ENCODE measurements around the gene RHOB. TPM values are rescaled to one million over a fixed set of nuclear protein-coding genes. Genes with fewer than 3 reads are reported as not detected.

The RHOB gene
- total RNA-seq, 2 experiments from 2014 or later, result 14.2 to 15.4 TPM

GRCh38 chr2:20450201-20450999, 3.5 kb downstream of the RHOB start:
- intact Hi-C loops (cut with micrococcal nuclease), result no loop called here
- peaks cover 8% of the 10 kb centered on the region for H3K4me1 Mint-ChIP-seq (ENCODE audit: low read depth)
- CTCF ChIA-PET, result interaction anchor here (1.4 to 10.2 kb wide), 3 partner anchors 192 to 211 kb away, joined by 4 to 117 read pairs (median 11); partner anchors contain the start of gene HS1BP3
- H3K9me3 Mint-ChIP-seq, result no peaks in the 10 kb centered on the region
- H3K4me3 Mint-ChIP-seq, result no peak overlapping the region
- no peak for DNase-seq
- H3K36me3 Mint-ChIP-seq (ENCODE audit: low read depth), result peaks cover 4% of the 10 kb centered on the region
- H3K27me3 Mint-ChIP-seq, result peaks cover 17% of the 10 kb centered on the region
- POLR2A ChIA-PET, result no interaction called here
- TF ChIP-seq CTCF (IDR thresholded peaks at IDR 0.05), result no peak
- no peak overlapping the region for H3K27ac Mint-ChIP-seq
- ATAC-seq, result no peak

DNA sequence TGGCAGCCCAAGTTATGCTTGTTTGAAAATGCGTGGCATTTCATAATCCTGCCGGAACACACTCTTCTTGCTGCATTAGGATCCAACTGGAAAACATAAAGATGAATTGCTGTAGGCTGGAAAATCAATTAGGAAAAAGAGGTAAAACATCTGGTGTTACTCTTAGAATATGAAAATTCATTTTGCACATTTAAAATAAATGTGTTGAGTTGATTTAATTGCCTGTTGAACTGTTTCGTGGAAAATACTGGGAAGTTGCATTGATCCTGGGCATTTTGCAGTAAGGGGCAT, 4.1 kb downstream of the RHOB start:
- ChIA-PET CTCF (interaction anchor here (10.2 kb wide), 1 partner anchor 192 kb away, joined by 117 read pairs; no protein-coding TSS in a partner anchor), POLR2A (no interaction called here)
- H3K36me3 Mint-ChIP-seq (ENCODE audit: low read depth), result peaks cover 4% of the 10 kb centered on the region
- no peaks in the 10 kb centered on the region for H3K9me3 Mint-ChIP-seq
- intact Hi-C loops (cut with micrococcal nuclease), result no loop called here
- ATAC-seq (no peak), DNase-seq (no peak)
- H3K4me3 Mint-ChIP-seq, result no peak overlapping the region
- peaks cover 18% of the 10 kb centered on the region for H3K27me3 Mint-ChIP-seq
- no peak overlapping the region for H3K27ac Mint-ChIP-seq
- no peak for TF ChIP-seq CTCF (IDR thresholded peaks at IDR 0.05)
- peaks cover 8% of the 10 kb centered on the region for H3K4me1 Mint-ChIP-seq (ENCODE audit: low read depth)

GRCh38 chr2:20451341-20451740, 4.5 kb downstream of the RHOB start:
- Mint-ChIP-seq H3K27ac (no peak overlapping the region), H3K4me1 (ENCODE audit: low read depth) (peaks cover 8% of the 10 kb centered on the region), H3K27me3 (peaks cover 18% of the 10 kb centered on the region), H3K4me3 (no peak overlapping the region), H3K9me3 (no peaks in the 10 kb centered on the region), H3K36me3 (ENCODE audit: low read depth) (peaks cover 4% of the 10 kb centered on the region)
- CTCF ChIA-PET, result interaction anchor here (1.4 to 10.2 kb wide), 3 partner anchors 183 to 199 kb away, joined by 4 to 117 read pairs (median 9); partner anchors contain the start of gene HS1BP3
- TF ChIP-seq CTCF (IDR thresholded peaks at IDR 0.05), result no peak
- POLR2A ChIA-PET, result no interaction called here
- intact Hi-C loops (cut with micrococcal nuclease), result no loop called here
- DNase-seq (no peak), ATAC-seq (no peak)

DNA sequence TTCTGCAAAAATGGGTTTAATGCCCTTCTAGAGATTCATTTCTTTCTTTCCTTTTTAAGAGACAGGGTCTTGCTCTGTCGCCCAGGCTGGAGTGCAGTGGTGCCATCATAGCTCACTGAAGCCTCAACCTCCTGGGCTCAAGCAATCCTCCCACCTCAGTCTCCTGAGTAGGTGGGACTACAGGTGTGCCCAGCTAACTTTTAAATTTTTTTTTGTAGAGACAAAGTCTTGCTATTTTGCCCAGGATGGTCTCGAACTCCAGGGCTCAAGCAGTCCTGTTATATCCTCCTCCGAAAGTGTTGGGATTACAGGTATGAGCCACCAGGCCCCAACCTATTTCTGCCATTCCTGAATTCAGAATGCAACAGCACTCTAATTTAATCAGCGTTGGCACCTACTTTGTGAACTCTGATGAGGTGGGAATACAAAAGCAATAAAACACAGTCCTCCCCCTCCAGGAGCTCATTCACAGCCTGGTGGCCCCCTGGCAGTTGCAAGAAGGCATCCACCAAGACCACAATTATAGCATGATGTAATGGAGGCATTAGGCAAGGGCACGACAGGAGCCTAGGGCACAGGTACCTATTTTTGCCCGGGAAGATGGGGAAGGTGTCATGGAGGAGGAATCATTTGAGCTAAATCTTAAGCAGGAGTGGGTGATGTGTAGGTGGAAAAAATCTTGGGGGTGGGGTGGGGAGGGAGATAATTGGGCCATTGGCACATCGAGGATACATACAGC, 5.1 kb downstream of the RHOB start:
- no peak overlapping the region for H3K27ac Mint-ChIP-seq
- DNase-seq (no peak), ATAC-seq (no peak)
- ChIA-PET CTCF (interaction anchor here (0.9 to 10.2 kb wide), 5 partner anchors 15 to 199 kb away, joined by 3 to 117 read pairs (median 4); partner anchors contain the start of gene HS1BP3), POLR2A (no interaction called here)
- H3K9me3 Mint-ChIP-seq, result no peaks in the 10 kb centered on the region
- no peak overlapping the region for H3K4me3 Mint-ChIP-seq
- H3K27me3 Mint-ChIP-seq, result peaks cover 18% of the 10 kb centered on the region
- intact Hi-C loops (cut with micrococcal nuclease), result no loop called here
- H3K36me3 Mint-ChIP-seq (ENCODE audit: low read depth), result peaks cover 4% of the 10 kb centered on the region
- no peak for TF ChIP-seq CTCF (IDR thresholded peaks at IDR 0.05)
- peaks cover 11% of the 10 kb centered on the region for H3K4me1 Mint-ChIP-seq (ENCODE audit: low read depth)

DNA sequence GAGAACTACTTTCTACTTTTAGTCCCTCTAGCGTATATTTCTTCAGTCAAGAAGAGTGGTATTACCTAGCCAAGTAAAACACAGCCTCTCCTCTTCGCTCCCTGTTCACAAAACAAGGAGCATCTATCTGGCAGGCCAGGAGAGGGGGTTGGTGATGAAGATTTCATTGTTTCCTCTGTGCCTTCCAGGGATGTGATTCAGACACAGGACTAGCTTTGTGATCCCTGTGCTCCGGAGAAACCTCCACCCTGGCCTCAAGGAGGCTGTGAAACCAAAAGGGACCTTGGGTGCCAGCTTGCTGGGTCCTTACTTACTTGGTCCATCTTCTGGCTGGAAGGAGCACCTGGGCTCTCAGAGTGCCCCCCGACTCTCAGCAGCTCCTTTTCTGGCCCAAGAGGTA, 5.7 kb downstream of the RHOB start:
- peaks cover 4% of the 10 kb centered on the region for H3K36me3 Mint-ChIP-seq (ENCODE audit: low read depth)
- ATAC-seq (no peak), DNase-seq (no peak)
- no peak overlapping the region for H3K27ac Mint-ChIP-seq
- peaks cover 16% of the 10 kb centered on the region for H3K4me1 Mint-ChIP-seq (ENCODE audit: low read depth)
- POLR2A ChIA-PET, result no interaction called here
- H3K4me3 Mint-ChIP-seq, result no peak overlapping the region
- CTCF ChIA-PET, result interaction anchor here (0.9 to 10.2 kb wide), 6 partner anchors 9 to 198 kb away, joined by 3 to 117 read pairs (median 4); partner anchors contain the start of gene HS1BP3
- no peak for TF ChIP-seq CTCF (IDR thresholded peaks at IDR 0.05)
- intact Hi-C loops (cut with micrococcal nuclease), result no loop called here
- no peaks in the 10 kb centered on the region for H3K9me3 Mint-ChIP-seq
- peaks cover 18% of the 10 kb centered on the region for H3K27me3 Mint-ChIP-seq

Measured in activated CD8-positive, alpha-beta T cell treated with anti-CD3 and anti-CD28 coated beads for 36 hours (primary cell).